Left colon (tissue), 2 donors: ENCODE results near the gene LIFR. TPM values are rescaled to one million over a fixed set of nuclear protein-coding genes. Genes with fewer than 3 reads are reported as not detected.

ENCODE experiments used
- ATAC-seq: fragments of 200-7000 bp; cut with Tn5 transposase; one replicate; pipeline ENCODE4 v1.9.1; 2020; ENCODE audit warnings: mild to moderate bottlenecking, moderate library complexity
- DNase-seq, 2 donors: peaks; one replicate each; pipeline ENCODE4 v3.0.0-alpha.2; 2020
- intact Hi-C, 2 donors: fragments of 100-400 bp; cut with DNase I in 1 of 2; cut with micrococcal nuclease in 1 of 2; formaldehyde crosslinking; loops; one replicate each; pipeline versions ENCODE4 v1.11.2 to v1.14.0; 2022; cut with DNase I, micrococcal nuclease
- total RNA-seq, 2 donors: library from RNA; stranded (reverse); fragmentation: NEBNext Ultra II Directional; extraction: Animal tissue kit (Norgen Biotek cat#: 25700); gene quantifications; one replicate each; pipeline ENCODE4 v1.2.1, GENCODE V29; 2021
- donor health status: DM: no; HTN: no; CAD: no.
- donor health status: DM: yes; HTN: yes; CAD: no.

The LIFR gene
- total RNA-seq, 2 donors from 2014 or later: 8.1 to 18.6 TPM

- intact Hi-C loops: no loop called here
- DNase-seq: no peak
- ATAC-seq: no peak
These were observed 102.9 kb downstream of the LIFR start for GRCh38 chr5:38453506-38453905.

- ATAC-seq: no peak
- DNase-seq: no peak
- intact Hi-C loops: no loop called here
These were observed 104.2 kb downstream of the LIFR start for GRCh38 chr5:38452201-38452600.

GRCh38 chr5:38451074-38451725 is 105.2 kb downstream of the LIFR start:
- intact Hi-C loops: no loop called here
- no peak for DNase-seq
- no peak for ATAC-seq

- intact Hi-C loops: no loop called here
- ATAC-seq (no peak), DNase-seq (no peak)
These were observed 105.8 kb downstream of the LIFR start for GRCh38 chr5:38450627-38451026.

- DNase-seq (no peak), ATAC-seq (no peak)
- intact Hi-C loops: loop anchor here (10.0 kb wide), 2 partner anchors 96 to 356 kb away; no protein-coding TSS in a partner anchor
These were observed 107.7 kb downstream of the LIFR start for GRCh38 chr5:38448568-38449350.

- DNase-seq (no peak), ATAC-seq (no peak)
- intact Hi-C loops: loop anchor here (10.0 kb wide), 2 partner anchors 97 to 357 kb away; no protein-coding TSS in a partner anchor
These were observed 108.7 kb downstream of the LIFR start for GRCh38 chr5:38447786-38448185.

- DNase-seq: no peak
- intact Hi-C loops: loop anchor here (10.0 kb wide), 2 partner anchors 98 to 358 kb away; no protein-coding TSS in a partner anchor
- ATAC-seq: no peak
These were observed 109.4 kb downstream of the LIFR start for GRCh38 chr5:38447056-38447455.

- ATAC-seq: no peak
- intact Hi-C loops: loop anchor here (10.0 kb wide), 2 partner anchors 99 to 359 kb away; no protein-coding TSS in a partner anchor
- DNase-seq: no peak
These were observed 110.4 kb downstream of the LIFR start for GRCh38 chr5:38446029-38446522.

- intact Hi-C loops: loop anchor here (10.0 kb wide), 2 partner anchors 99 to 359 kb away; no protein-coding TSS in a partner anchor
- ATAC-seq (no peak), DNase-seq (no peak)
These were observed 110.9 kb downstream of the LIFR start for GRCh38 chr5:38445374-38446028.

GRCh38 chr5:38443390-38443789 is 113.1 kb downstream of the LIFR start:
- no peak for ATAC-seq
- DNase-seq: no peak
- intact Hi-C loops: loop anchor here (10.0 kb wide), 2 partner anchors 101 to 361 kb away; no protein-coding TSS in a partner anchor

GRCh38 chr5:38442247-38442573 is 114.2 kb downstream of the LIFR start:
- intact Hi-C loops: loop anchor here (10.0 kb wide), 2 partner anchors 103 to 363 kb away; no protein-coding TSS in a partner anchor
- DNase-seq (no peak), ATAC-seq (no peak)

GRCh38 chr5:38441453-38442246 is 114.8 kb downstream of the LIFR start:
- intact Hi-C loops: loop anchor here (10.0 kb wide), 2 partner anchors 103 to 363 kb away; no protein-coding TSS in a partner anchor
- DNase-seq: peak; percentile 74 to 88
- ATAC-seq: peak; percentile 96

- intact Hi-C loops: loop anchor here in 1 of 2 donors (2.0 kb wide), 1 partner anchor 372 kb away; no protein-coding TSS in a partner anchor
- DNase-seq (no peak), ATAC-seq (no peak)
These were observed 117.7 kb downstream of the LIFR start for GRCh38 chr5:38438757-38439156.

- intact Hi-C loops: no loop called here
These were observed 121.3 kb downstream of the LIFR start for GRCh38 chr5:38434966-38435705.

GRCh38 chr5:38433160-38433861 is 123.1 kb downstream of the LIFR start:
- ATAC-seq: no peak
- DNase-seq: no peak
- intact Hi-C loops: no loop called here

More at GRCh38 chr5:38434966-38435705, 121.3 kb downstream of the LIFR start:
- ATAC-seq: no peak
- DNase-seq: no peak

- ATAC-seq: no peak
- intact Hi-C loops: no loop called here
- DNase-seq: no peak
These were observed 125.1 kb downstream of the LIFR start for GRCh38 chr5:38431242-38431853.
